ENCODE measurements around the gene SDCBP2.

GRCh38 chr20:1331801-1332453, 3.0 kb upstream of the SDCBP2 start:
- TF ChIP-seq CTCF (IDR thresholded peaks at IDR 0.05): no peak
- TF ChIP-seq POLR2A (IDR thresholded peaks at IDR 0.05): no peak
